RCC 7860 (cell line): Measurements from ENCODE around the gene GRB14.
A peak's percentile ranks its signal among the peaks of the same experiment; 100 is the strongest.
"Not testable (repeated sequence)": the region's sequence is repeated elsewhere in the genome, so short reads cannot be mapped to it uniquely, and the experiment has no call there.

ENCODE experiments used
- DNase-seq: peaks from one replicate; pipeline ENCODE4 v3.0.0-alpha.2; 2015; ENCODE audit warnings: low spot score
- FAIRE-seq: peaks from 2 replicates; lab custom pipeline; 2012; peaks lifted over from hg19 to GRCh38; lab: Jason Lieb, UNC

The GRB14 gene

GRCh38 chr2:164620873-164621763 lies at the start of gene GRB14:
Gene GRB14, minus strand, starts transcription at chr2:164621482. Its CDS starts 173 bp downstream, at chr2:164621309.
- peak; percentile 62 for DNase-seq

GRCh38 chr2:164669291-164669690 lies 48.0 kb upstream of the GRB14 start:
- DNase-seq (no peak), FAIRE-seq (no peak)

More at GRCh38 chr2:164620873-164621763, at the start of gene GRB14:
- FAIRE-seq, result no peak

GRCh38 chr2:164667566-164667965 lies 46.3 kb upstream of the GRB14 start:
- no peak for FAIRE-seq
- DNase-seq, result no peak

GRCh38 chr2:164664070-164664469 lies 42.8 kb upstream of the GRB14 start:
- no peak for DNase-seq
- no peak for FAIRE-seq

GRCh38 chr2:164662868-164663631 lies 41.8 kb upstream of the GRB14 start:
- DNase-seq (no peak), FAIRE-seq (no peak)

- DNase-seq, result no peak
- FAIRE-seq, result no peak
These were observed 40.8 kb upstream of the GRB14 start for GRCh38 chr2:164662066-164662465.

- FAIRE-seq (peak; percentile 76), DNase-seq (no peak)
These were observed 40.1 kb upstream of the GRB14 start for GRCh38 chr2:164661349-164661748.

GRCh38 chr2:164657129-164657528 lies 35.8 kb upstream of the GRB14 start:
- peak; percentile 97 for FAIRE-seq
- peak; percentile 98 for DNase-seq

- DNase-seq (no peak), FAIRE-seq (no peak)
These were observed 34.5 kb upstream of the GRB14 start for GRCh38 chr2:164655750-164656149.

GRCh38 chr2:164655336-164655735 lies 34.1 kb upstream of the GRB14 start:
- FAIRE-seq, result peak; percentile 67
- DNase-seq, result peak; percentile 24

- DNase-seq (no peak), FAIRE-seq (no peak)
These were observed 30.1 kb upstream of the GRB14 start for GRCh38 chr2:164651361-164651760.

GRCh38 chr2:164644036-164644700 lies 22.9 kb upstream of the GRB14 start:
- FAIRE-seq (peak; percentile 97), DNase-seq (peak; percentile 63)

- DNase-seq (no peak), FAIRE-seq (no peak)
These were observed 21.8 kb upstream of the GRB14 start for GRCh38 chr2:164642946-164643555.

- FAIRE-seq (no peak), DNase-seq (no peak)
These were observed 21.0 kb upstream of the GRB14 start for GRCh38 chr2:164642268-164642667.

GRCh38 chr2:164628319-164628718 lies 7.0 kb upstream of the GRB14 start:
- FAIRE-seq, DNase-seq: not testable (repeated sequence)

- no peak for FAIRE-seq
- DNase-seq, result peak; percentile 71
These were observed 4.2 kb upstream of the GRB14 start for GRCh38 chr2:164625378-164625971.

GRCh38 chr2:164624316-164624715 lies 3.0 kb upstream of the GRB14 start:
- no peak for FAIRE-seq
- no peak for DNase-seq

GRCh38 chr2:164622338-164623106 lies 1.2 kb upstream of the GRB14 start:
- no peak for DNase-seq
- FAIRE-seq, result no peak

- FAIRE-seq, result no peak
- DNase-seq, result no peak
These were observed 453 bp upstream of the GRB14 start for GRCh38 chr2:164621764-164622105.

- no peak for DNase-seq
- no peak for FAIRE-seq
These were observed 825 bp downstream of the GRB14 start for GRCh38 chr2:164620457-164620856.
